HPDE6-E6E7 (cell line): ENCODE data around the gene EME2.

ENCODE experiments used
- DNase-seq: peaks from one replicate; pipeline ENCODE4 v3.0.0; 2011; ENCODE audit warnings: missing footprints; ENCODE audit errors: extremely low spot score

The EME2 gene

DNA sequence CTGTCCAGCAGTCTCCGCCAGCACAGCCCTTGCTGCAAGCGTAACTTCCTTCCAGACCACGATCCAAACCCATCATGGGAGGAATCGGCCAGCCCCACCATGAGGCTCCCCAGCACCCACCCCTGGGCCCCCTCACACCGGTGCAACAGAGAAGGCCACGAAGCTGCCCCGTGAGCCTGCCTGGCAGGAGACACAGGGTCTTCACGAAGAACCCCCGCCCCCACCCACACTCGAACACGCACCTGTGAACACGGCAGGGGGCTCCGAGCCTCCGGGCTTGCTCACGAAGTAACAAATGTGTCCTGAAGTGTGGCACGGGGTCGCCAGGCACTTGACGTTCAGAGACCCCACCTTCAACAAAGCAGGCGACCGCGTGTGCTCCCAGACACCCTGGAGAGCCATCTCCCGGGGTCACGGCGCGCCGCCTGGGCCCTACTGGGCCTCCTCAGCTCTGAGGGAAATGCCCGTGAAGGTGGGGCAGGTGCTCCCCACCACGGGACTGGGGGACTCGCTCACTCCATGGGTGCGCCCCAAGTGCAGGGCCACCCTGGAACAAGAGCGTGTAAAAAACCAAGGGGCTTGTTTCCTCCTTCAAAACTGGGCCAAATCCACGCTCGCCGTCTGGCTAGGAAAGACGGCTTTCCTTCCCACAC lies 46.4 kb downstream of the EME2 start:
- DNase-seq, result no peak

DNA sequence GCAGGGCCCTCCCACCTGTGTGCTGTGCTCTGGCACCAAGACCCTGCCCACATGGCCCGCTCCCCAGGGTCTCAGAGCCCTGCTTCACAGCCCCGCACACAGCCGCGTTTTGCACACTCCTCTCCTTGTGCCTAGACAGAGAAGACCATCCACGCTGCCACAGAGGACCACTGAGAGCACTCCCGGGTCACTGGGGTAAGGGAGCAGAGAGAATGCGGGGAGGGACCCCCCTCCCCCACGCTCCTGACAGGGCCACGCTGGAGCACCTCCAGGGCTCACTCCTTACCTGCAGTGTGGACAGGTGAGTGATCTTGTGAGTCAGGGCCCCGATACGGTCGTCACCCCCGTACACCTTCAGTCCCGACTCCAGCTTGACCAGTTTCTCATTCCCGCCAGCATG lies 47.0 kb downstream of the EME2 start:
- no peak for DNase-seq

DNA sequence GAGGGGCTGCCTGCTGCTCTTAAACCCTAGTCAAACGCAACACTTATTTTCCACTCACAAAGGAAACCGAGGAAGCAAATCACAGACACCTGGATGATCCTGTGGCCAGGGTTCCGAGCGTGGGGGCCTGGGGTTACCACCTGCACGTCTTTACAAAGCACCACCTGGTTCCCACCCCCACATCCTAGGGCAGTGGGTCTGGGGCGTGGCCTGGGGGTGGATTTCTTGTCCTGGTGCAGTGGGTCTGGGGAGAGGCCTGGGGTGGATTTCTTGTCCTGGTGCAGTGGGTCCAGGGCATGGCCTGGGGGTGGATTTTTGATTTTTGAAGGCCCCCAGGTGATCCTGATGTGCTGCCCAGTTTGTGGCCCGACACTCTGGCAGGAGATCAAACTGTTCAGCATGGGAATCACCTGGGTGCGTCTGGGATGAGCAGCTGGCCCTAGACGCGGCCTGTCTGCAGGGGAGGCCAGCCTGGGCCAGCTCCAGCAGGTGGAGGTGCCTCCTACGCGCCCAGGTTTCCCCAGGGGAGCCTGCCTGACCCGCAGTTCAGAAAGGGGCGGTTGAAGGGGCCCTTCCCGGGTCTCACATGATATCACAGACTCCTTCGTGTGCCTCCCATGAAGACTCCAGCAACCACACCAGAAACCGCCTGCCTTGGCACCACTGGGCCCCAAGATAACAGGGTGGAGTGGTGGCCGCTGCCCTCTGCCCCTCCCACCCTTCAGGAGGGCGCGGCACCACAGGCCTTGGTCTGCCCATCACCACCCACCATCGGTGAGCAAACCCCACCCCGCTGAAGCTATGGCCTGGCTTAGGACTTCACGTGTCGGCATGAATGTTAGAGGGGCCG lies 47.7 kb downstream of the EME2 start:
- DNase-seq, result no peak

DNA sequence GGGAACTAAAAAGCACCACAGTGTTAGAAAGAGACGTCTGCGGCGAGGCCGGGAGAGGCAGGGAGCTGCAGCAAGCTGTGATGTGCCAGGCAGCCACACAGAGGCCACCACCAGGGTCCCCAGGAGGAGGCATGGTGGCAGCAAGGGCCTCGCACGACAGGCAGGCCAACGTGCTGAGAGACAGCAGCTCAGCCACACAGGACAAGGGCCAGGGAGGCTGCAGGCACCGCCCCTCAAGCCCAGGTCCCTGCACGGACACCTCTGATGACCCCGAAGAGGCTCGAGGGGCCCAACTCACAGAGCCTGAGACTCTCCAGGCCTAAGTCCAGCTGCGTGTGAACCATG lies 48.3 kb downstream of the EME2 start:
- DNase-seq, result no peak

DNA sequence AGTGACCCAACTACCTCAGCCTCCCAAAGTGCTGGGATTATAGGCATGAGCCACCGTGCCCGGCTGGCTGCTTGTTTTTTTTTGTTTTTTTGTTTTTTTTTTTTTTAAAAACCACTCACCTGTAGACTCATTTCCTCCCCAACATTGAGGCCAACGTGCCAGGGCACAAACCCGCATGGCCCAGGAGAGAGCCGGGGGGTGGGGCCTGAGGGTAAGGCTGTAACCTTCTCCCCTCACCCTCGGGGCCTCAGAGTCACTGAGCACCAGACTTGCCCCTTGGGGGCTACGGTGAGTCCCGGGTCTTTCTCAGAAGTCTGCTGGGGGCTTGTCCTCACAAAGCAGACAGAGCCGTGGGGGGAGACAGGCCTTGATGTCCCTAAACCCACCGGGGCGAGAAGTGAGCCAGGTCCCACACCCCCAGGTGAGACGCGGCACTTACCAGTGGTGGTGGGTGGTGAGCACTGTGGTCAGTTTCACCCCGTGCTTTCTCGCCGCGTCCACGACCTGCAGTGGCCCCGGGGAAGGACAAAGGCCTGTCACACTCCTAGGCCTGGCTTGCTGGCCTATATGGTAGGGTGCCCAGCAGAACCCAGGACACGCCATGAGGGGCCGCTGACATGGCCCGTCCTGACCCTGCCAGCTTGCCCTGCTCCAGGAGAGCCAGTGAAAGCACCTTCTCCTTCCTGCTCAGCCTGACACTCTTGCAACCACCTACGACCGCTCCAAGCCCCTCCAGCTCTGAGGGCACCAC lies 49.4 kb downstream of the EME2 start:
- no peak for DNase-seq

DNA sequence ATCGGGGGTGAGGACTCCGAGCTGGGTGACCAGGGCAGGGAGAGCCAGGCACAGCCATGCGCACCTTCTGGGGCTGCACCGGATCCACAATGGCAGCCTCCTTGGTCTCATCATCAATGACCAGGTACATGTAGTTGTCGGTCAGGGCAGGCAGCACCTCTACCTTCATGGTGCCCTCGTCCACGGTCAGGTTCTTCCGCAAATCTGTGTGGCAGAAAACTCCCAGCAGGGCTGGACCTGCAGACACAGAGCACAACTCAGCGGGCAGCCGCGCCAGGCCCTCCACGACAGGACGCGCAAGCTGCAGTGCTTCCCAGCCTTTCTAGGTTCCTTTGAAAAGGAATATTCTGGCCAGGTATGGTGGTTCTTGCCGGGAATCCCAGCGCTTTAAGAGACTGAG lies 50.2 kb downstream of the EME2 start:
- no peak for DNase-seq

DNA sequence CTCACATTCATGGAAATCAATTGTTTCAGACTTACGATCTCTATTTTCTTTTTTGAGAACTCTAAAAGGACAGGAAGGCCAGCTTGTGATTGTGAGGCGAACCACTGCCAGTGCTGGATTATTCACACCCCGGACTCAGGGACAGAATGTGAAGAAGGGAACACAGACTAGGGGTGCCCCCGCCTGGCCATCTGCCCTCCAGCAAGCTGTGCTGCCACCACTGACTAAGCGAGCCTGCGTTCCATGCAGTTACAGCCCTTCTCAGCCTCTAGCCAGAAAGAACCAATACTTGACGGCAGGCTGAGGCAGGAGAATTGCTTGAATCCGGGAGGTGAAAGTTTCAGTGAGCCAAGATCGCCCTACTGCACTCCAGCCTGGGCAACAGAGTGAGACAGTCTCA lies 51.2 kb downstream of the EME2 start:
- peak; percentile 76 for DNase-seq

DNA sequence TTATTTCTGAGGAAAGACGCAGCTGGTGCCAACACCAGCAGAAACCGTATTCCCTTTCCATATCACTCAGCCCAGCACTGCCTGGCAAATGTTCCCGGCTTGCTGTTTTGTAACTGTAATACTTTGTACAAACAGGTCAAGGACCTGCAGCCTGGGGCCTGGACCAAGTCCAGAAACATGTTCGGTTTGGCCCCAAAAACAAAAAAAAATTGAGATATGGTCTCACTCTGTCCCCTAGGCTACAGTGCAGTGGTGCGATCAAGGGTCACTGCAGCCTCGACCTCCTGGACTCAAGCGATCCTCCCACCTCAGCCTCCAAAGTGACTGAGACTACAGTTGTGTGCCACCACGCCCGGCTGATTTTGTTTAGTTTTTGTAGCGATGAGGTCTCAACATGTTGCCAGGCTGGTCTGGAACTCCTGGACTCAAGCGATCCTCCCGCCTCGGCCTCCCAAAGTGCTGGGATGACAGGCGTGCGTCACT lies 52.8 kb downstream of the EME2 start:
- no peak for DNase-seq
